ENCODE data around the gene NPAS2. TPM values are rescaled to one million over a fixed set of nuclear protein-coding genes. Genes with fewer than 3 reads are reported as not detected.

NPAS2 gene
- total and polyA plus RNA-seq, 4 donors, result 5.9 to 17.1 (median 10.4) TPM

- no peak for TF ChIP-seq CTCF (IDR thresholded peaks at IDR 0.05; ENCODE audit: control extremely low read depth, extremely low read depth)
- H3K36me3 ChIP-seq (ENCODE audit: control insufficient read depth in 4 of 4, insufficient read depth in 4 of 4, low read length in 4 of 4), result peaks cover 25 to 53% (median 40%) of the 10 kb centered on the region in 4 donors
- no peaks in the 10 kb centered on the region for H3K9me3 ChIP-seq (ENCODE audit: control insufficient read depth in 4 of 4, insufficient read depth in 3 of 4, low read length in 3 of 4)
- ATAC-seq (ENCODE audit: insufficient read depth, low FRiP score) (no peak), DNase-seq (no peak)
- 84 to 90% methylated on average over 11 of the region's 11 CpGs for WGBS, 2 donors
- H3K27me3 ChIP-seq (ENCODE audit: control insufficient read depth in 3 of 3, insufficient read depth in 3 of 3, low read length in 2 of 3), result no peaks in the 10 kb centered on the region
- peaks cover 4 to 11% (median 6%) of the 10 kb centered on the region in 5 donors for H3K4me1 ChIP-seq (ENCODE audit: control insufficient read depth in 5 of 5, insufficient read depth in 5 of 5, low read length in 5 of 5)
- no peak overlapping the region for H3K4me3 ChIP-seq
- H3K27ac ChIP-seq (ENCODE audit: low read depth in 1 of 2, low read length in 1 of 2), result no peak overlapping the region
- no peak overlapping the region for H3K9ac ChIP-seq (ENCODE audit: insufficient read depth in 1 of 2, low read length in 2 of 2)
Observed at GRCh38 chr2:101007415-101008345, 187.7 kb downstream of the NPAS2 start.

- DNase-seq (no peak), ATAC-seq (ENCODE audit: insufficient read depth, low FRiP score) (no peak)
- Histone ChIP-seq H3K36me3 (ENCODE audit: control insufficient read depth in 4 of 4, insufficient read depth in 4 of 4, low read length in 4 of 4) (peaks cover 17 to 32% (median 18%) of the 10 kb centered on the region in 4 donors), H3K27me3 (ENCODE audit: control insufficient read depth in 3 of 3, insufficient read depth in 3 of 3, low read length in 2 of 3) (no peaks in the 10 kb centered on the region), H3K27ac (ENCODE audit: low read depth in 1 of 2, low read length in 1 of 2) (no peak overlapping the region), H3K4me3 (no peak overlapping the region), H3K9ac (ENCODE audit: insufficient read depth in 1 of 2, low read length in 2 of 2) (no peak overlapping the region), H3K9me3 (ENCODE audit: control insufficient read depth in 4 of 4, insufficient read depth in 3 of 4, low read length in 3 of 4) (no peaks in the 10 kb centered on the region), H3K4me1 (ENCODE audit: control insufficient read depth in 5 of 5, insufficient read depth in 5 of 5, low read length in 5 of 5) (peaks cover 0 to 2% (median 0%) of the 10 kb centered on the region in 5 donors)
- TF ChIP-seq CTCF (IDR thresholded peaks at IDR 0.05; ENCODE audit: control extremely low read depth, extremely low read depth), result no peak
- 85 to 90% methylated on average over 10 of the region's 10 CpGs for WGBS, 2 donors
Observed at GRCh38 chr2:101011152-101011551, 191.2 kb downstream of the NPAS2 start.

GRCh38 chr2:101012054-101012705, 192.2 kb downstream of the NPAS2 start:
- Histone ChIP-seq H3K27ac (ENCODE audit: low read depth in 1 of 2, low read length in 1 of 2) (no peak overlapping the region), H3K9me3 (ENCODE audit: control insufficient read depth in 4 of 4, insufficient read depth in 3 of 4, low read length in 3 of 4) (no peaks in the 10 kb centered on the region), H3K9ac (ENCODE audit: insufficient read depth in 1 of 2, low read length in 2 of 2) (no peak overlapping the region), H3K27me3 (ENCODE audit: control insufficient read depth in 3 of 3, insufficient read depth in 3 of 3, low read length in 2 of 3) (no peaks in the 10 kb centered on the region), H3K4me1 (ENCODE audit: control insufficient read depth in 5 of 5, insufficient read depth in 5 of 5, low read length in 5 of 5) (peaks cover 0 to 2% (median 0%) of the 10 kb centered on the region in 5 donors), H3K4me3 (no peak overlapping the region), H3K36me3 (ENCODE audit: control insufficient read depth in 4 of 4, insufficient read depth in 4 of 4, low read length in 4 of 4) (peaks cover 12 to 27% (median 15%) of the 10 kb centered on the region in 4 donors)
- no peak for DNase-seq
- WGBS, 2 donors, result 73 to 81% methylated on average over 8 of the region's 8 CpGs
- TF ChIP-seq CTCF (IDR thresholded peaks at IDR 0.05; ENCODE audit: control extremely low read depth, extremely low read depth), result no peak
- no peak for ATAC-seq (ENCODE audit: insufficient read depth, low FRiP score)
